Measurements from ENCODE around the gene ATAD2B. TPM values are rescaled to one million over a fixed set of nuclear protein-coding genes. Genes with fewer than 3 reads are reported as not detected.

ATAD2B gene
- polyA plus RNA-seq, 1 donor: 11.5 TPM

DNA sequence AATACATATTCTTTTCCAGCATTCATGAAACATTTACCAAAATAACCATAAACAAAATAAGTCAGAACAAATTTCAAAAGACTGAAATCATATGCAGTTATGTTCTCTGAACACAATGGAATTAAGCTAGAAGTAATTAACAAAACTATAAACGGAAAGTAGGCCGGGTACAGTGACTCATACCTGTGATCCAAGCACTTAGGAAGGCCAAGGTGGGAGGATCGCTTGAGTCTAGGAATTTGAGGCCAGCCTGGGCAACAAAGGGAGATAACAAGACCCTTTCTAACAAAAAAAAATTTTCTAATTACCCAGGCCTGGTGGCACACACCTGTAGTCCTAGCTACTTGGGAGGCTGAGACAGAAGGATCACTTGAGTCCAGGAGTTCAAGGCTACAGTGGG, 14.9 kb downstream of the ATAD2B start:
- no peak for DNase-seq (ENCODE audit: low read depth)

- DNase-seq (ENCODE audit: low read depth): no peak
Observed at GRCh38 chr2:23905155-23905554, 21.8 kb downstream of the ATAD2B start.

DNA sequence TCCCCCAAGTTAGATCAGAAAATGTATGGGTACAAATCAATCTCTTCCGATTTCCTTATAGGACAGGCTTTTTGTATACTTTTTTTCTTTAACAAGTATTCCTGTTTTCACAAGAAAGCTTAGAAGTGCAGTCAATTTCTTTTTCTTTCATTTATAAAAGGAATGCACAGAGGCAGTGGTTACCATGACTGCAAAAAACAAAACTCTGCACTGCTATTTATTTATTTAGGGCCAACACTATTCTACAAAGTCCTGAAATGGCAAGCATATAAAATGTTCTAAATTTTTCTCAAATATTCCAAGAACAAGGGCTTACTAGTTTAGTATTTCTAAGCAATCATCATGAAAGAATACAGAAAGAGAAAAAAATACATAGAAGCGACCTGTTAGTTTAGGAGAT, 22.2 kb downstream of the ATAD2B start:
- no peak for DNase-seq (ENCODE audit: low read depth)

GRCh38 chr2:23904215-23904614, 22.7 kb downstream of the ATAD2B start:
- DNase-seq (ENCODE audit: low read depth): no peak

GRCh38 chr2:23903034-23903433, 23.9 kb downstream of the ATAD2B start:
- no peak for DNase-seq (ENCODE audit: low read depth)

- no peak for DNase-seq (ENCODE audit: low read depth)
Observed at GRCh38 chr2:23901966-23902846, 24.7 kb downstream of the ATAD2B start.

- no peak for DNase-seq (ENCODE audit: low read depth)
Observed at GRCh38 chr2:23900541-23901322, 26.2 kb downstream of the ATAD2B start.

DNA sequence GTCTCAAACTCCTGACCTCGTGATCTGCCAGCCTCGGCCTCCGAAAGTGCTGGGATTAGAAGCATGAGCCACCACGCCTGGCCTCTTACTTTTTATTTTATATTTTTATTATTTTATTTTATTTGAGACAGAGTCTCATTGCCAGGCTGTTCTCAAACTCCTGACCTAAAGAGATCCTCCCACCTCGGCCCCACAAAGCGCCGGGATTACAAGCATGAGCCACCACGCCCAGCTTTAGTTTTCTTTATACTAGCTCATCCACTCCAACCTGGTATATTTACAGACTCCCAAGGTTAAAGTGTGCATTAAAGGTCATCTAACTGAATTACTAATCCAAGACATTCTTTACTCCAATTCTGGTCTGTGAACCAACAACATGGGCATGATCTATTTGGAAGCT, 26.8 kb downstream of the ATAD2B start:
- DNase-seq (ENCODE audit: low read depth): no peak

DNA sequence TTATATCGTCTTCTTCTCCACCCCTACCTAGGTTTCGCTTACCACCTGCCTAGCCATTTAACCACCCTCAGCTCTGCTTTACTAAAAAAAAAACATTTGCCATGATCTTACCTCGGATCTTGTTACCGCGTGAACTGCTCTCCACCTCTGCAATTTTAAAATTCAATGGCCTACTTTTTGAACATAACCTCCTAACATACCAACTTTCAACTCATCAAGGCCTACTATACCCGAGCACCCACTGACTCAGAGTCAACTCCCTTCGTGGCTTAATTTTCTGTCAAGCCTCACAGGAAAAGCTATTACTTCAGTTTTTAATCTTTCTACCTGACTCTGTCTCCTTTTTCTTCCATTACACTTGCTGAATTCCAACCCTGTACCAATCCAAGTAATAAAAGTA, 55.7 kb downstream of the ATAD2B start:
- DNase-seq (ENCODE audit: low read depth): no peak

DNA sequence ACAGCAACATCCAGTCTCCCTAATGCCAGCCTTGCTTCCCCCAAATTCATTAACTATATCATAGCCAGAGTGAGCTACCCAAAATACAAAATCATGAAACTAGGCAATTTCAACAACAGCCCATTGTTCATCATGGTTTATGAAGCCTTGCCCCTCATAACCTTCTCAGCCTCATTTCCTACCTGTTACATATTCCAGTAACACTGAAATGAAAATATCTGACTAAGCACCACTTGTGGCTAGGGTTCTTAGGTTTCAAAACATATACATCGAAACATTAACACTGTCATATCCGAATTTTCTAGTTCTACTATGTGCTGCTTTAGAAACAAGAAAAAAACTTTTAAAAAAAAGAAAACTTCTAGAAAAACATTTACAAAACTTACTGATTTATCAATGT, 59.5 kb downstream of the ATAD2B start:
- DNase-seq (ENCODE audit: low read depth): no peak

DNA sequence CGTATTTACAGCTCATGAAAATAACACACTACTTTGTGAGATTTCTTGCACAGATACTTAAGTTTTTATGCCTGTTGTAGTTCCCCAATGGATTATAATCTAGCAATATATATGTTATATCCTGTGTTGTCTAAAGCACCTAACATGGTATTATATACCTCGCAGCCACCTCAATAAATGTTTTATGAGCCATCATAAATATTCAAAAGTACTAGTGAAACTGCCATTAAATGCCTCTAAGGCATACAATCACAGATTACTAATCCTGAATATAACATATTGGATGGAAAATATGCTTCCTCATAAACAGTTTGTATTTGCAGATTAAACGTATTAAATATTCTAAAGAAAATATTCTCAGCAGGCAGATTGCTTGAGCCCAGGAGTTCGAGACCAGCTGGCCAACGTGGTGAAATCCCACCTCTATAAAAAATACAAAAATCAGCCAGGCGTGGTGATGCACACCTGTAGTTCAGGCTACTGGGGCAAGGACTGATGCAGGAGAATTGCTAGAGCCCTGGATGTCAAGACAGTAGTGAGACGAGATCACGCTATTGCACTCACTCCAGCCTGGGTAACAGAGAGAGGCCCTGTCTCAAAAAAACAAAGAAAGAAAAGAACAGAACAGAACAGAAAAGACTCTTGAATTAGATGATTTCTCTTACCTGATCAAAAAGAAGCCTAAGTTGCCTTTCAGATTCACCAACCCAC, 64.1 kb downstream of the ATAD2B start:
- no peak for DNase-seq (ENCODE audit: low read depth)

GRCh38 chr2:23861952-23862351, 65.0 kb downstream of the ATAD2B start:
- DNase-seq (ENCODE audit: low read depth): no peak

DNA sequence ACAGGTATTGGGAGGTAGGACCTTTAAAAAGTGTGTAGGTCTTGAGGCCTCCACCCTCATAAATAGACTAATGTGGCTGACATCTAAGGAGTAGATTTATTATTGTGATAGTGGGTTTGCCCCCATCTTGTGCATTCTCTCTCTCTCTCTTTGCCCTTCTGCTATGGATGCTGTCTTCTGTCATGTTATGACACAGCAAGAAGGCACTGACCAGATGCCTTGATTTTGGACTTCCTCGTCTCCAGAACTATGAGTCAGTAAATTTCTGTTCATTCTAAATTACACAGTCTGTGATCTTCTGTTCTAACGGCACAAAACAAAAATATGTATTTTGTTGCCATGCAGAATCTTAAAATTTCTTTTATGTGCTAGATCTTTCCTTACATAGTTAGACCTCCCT, 66.9 kb downstream of the ATAD2B start:
- DNase-seq (ENCODE audit: low read depth): no peak

DNA sequence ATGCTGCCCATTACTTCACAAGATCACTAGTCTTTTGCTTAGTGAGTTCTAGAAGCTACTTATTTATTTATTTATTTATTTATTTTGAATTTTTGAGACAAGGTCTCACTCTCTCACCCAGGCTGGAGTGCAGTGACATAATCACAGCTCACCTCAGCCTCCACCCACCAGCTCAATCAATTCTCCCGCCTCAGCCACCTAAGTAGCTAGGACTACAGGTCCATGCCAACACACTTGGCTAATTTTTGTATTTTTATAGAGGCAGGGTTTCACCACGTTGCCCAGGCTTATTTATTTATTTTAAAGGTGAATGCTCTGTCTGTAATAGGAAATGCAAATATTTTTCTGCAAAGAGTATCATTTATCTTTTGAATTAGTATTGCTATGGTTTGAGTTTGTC, 67.7 kb downstream of the ATAD2B start:
- no peak for DNase-seq (ENCODE audit: low read depth)

DNA sequence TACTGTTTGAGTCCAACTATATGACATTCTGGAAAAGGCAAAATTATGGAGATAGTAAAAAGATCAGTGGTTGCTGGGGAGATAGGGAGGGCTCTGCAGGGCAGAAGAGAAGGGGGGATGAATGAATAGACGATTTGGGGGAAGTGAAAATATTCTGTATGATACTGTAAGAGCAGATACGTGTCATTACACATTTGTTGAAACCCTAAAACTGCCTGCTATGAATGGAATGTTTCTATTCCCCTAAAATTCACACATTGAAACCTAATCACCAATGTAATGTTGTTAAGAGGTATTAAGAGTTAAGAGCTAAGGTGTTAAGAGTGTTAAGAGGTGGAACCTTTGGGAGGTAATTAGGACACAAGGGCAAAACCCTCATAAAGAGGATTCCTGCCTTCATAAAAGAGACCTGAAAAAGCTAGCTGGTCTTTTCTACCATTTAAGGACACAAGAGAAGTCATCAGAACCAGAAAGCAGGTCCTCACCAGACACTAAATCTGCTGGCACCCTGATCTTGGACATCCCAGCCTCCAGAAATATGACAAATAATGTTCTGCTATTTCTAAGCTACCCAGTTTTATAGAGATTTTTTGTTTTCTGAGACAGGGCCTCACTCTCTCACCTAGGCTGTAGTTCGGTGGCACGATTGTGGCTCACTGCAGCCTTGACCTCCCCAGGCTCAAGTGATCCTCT, 76.2 kb downstream of the ATAD2B start:
- DNase-seq (ENCODE audit: low read depth): no peak

DNA sequence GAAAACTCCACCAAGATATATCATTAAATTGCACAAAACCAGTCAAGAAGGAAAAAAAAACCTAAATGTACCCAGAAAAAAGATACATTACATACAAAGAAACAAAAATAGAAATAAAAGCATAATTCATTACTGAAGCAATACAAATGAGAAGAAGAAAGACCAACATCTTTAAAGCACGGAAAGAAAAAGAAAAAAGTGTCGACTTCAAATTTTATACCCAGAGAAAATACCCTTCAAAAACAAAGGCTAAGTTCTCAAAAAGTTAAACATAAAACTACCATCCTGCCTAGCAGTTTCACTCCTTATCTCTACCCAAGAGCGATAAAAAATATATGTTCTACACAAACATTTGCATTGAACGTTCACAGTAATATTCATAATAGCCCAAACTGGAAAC, 82.0 kb downstream of the ATAD2B start:
- DNase-seq (ENCODE audit: low read depth): no peak

DNA sequence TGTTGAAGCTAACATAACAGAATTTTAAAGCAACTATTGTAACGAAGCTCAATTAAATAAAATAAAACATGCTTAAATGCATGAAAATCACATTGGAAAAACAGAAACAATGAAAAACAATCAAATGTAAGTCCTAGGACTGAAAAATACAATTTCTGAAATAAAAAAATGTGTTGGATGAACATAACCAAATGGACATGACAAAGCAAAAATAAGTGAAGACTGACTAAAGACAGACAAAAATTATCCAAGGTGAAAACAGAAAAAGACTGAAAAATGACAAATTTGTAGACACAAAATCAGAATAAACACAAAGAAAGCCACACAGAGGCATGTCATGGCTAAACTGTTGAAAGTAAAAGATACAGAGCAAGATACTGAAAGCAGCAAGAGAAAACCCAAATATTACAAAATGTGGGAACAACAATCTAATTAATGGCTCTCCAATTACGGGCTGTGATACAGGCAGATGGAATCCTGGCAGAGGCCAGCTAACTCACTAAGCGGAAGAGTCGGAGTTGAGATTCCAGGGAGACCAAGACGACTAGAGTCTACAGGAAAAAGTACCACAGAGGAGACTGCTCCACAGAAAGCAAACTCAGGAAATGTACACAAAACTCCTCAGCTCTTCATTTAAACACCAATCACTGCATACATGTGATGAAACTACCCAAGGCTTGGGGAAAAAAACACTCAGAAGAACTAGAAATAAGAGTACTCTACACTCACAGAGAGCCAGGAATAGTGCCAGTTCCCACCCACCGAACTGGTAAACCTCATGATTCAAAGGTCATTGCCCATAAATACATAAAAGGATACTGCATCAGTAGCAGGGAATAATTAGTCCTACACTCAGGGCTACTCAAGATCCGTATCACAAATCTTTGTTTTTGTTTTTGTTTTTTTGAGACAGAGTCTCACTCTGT, 83.6 kb downstream of the ATAD2B start:
- DNase-seq (ENCODE audit: low read depth): no peak

GRCh38 chr2:23839919-23840578, 86.9 kb downstream of the ATAD2B start:
- no peak for DNase-seq (ENCODE audit: low read depth)

GRCh38 chr2:23838996-23839395, 87.9 kb downstream of the ATAD2B start:
- DNase-seq (ENCODE audit: low read depth): no peak

DNA sequence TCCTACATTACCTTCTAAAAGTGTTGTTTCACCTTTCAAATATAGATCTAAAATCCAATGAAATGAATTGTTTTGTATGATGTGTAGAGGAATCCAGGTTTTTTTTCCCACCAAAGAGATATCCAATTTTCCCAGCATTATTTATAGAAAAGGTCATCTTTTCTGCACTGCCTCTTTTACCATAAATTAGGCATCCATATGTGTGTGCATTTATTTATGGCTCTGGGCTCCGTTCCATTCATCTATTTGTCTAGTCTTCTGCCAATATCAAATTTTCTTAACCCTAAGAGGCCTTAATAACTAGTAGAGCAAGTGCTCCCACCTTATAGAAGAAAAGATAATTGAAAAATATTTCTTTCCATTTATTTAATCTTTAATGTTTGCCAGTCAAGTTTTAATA, 88.3 kb downstream of the ATAD2B start:
- DNase-seq (ENCODE audit: low read depth): no peak
